H1 (cell line): Measurements from ENCODE around the gene GGT6.

Source experiments
- EGR1 ChIP-seq: IDR thresholded peaks from 2 replicates; pipeline ENCODE4 v1.6.1; 2011; ENCODE audit warnings: low read depth, low read length, borderline replicate concordance
- GABPA ChIP-seq: IDR thresholded peaks from 2 replicates; pipeline ENCODE4 v1.6.1; 2011; ENCODE audit warnings: mild to moderate bottlenecking, low read length, moderate library complexity, borderline replicate concordance; ENCODE audit not compliant: insufficient read depth
- HDAC2 ChIP-seq, 2 experiments: fragments of 300-600 bp in 1 of 2; sonication (generic) in 1 of 2; IDR thresholded peaks; 2 replicates each; pipeline ENCODE4 v1.6.1; 2011 to 2012; ENCODE audit warnings: low read depth in 2 of 2, low read length in 2 of 2, mild to moderate bottlenecking in 2 of 2, moderate library complexity in 2 of 2, borderline replicate concordance in 1 of 2, inconsistent platforms in 1 of 2
- POLR2A ChIP-seq, 2 experiments: IDR thresholded peaks; 1 replicate in 1 of 2; 2 replicates in 1 of 2; pipeline ENCODE4 v1.6.1; 2011; ENCODE audit warnings: low read depth in 2 of 2, low read length in 2 of 2, mild to moderate bottlenecking in 2 of 2; ENCODE audit errors: control extremely low read depth in 1 of 2
- RXRA ChIP-seq: IDR thresholded peaks from 2 replicates; pipeline ENCODE4 v1.6.1; 2011; ENCODE audit warnings: low read depth, mild to moderate bottlenecking, low read length, moderate library complexity; ENCODE audit not compliant: insufficient read depth
- SIN3A ChIP-seq, 2 experiments: IDR thresholded peaks in 1 of 2; conservative IDR thresholded peaks in 1 of 2; 2 replicates each; pipeline ENCODE4 v1.6.1; 2011 to 2012; ENCODE audit warnings: low read length in 2 of 2, improper control_type of control experiment in 1 of 2, low read depth in 1 of 2, mild to moderate bottlenecking in 1 of 2
- SP4 ChIP-seq: IDR thresholded peaks from 2 replicates; pipeline ENCODE4 v1.6.1; 2012; ENCODE audit warnings: low read length, inconsistent platforms
- SRF ChIP-seq: IDR thresholded peaks from 2 replicates; pipeline ENCODE4 v1.6.1; 2011; ENCODE audit warnings: mild to moderate bottlenecking, low read depth, low read length, moderate library complexity
- TAF1 ChIP-seq: IDR thresholded peaks from 2 replicates; pipeline ENCODE4 v1.6.1; 2011; ENCODE audit warnings: mild to moderate bottlenecking, low read depth, low read length
- ZNF274 ChIP-seq: IDR thresholded peaks from 2 replicates; pipeline ENCODE4 v1.7.0; 2012; ENCODE audit warnings: low read length, borderline replicate concordance; ENCODE audit errors: extremely low read depth
- TF ChIP-seq, protein P1 (sequence below), 3 experiments: IDR thresholded peaks; 1 replicate in 2 of 3; 2 replicates in 1 of 3; pipeline versions ENCODE4 v1.5.1 to v1.6.1; 2011; ENCODE audit warnings: low read length in 3 of 3, mild to moderate bottlenecking in 3 of 3, inconsistent platforms in 2 of 3, low read depth in 1 of 3, moderate library complexity in 1 of 3; ENCODE audit not compliant: insufficient read depth in 1 of 3; ENCODE audit errors: control extremely low read depth in 1 of 3
- TF ChIP-seq, protein P2 (sequence below): IDR thresholded peaks from 2 replicates; pipeline ENCODE4 v1.6.1; 2011; ENCODE audit warnings: low read depth, mild to moderate bottlenecking, low read length; ENCODE audit not compliant: insufficient read depth

DNA sequence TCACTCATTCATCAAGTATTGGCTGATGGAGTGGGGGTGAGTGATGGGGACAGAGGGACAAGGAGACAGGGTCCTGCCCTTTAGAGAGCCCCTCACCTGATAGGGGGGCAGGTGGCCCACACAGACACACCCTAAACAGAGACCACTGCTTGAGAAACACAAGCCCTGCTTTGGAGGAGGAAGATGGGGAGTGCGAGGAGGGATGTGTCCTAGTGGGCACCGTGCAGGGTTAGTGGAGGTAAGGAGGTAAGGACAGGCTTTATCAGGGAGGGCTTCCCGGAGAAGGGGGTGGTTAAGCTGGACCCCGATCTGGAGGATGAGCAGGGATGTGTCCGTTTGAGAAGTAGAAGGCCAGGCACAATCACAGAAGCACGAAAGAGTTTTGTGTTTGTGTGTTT is 15.8 kb upstream of the GGT6 start:
- no peak for TF ChIP-seq SRF
- TF ChIP-seq TAF1 = no peak
- no peak for TF ChIP-seq ZNF274
- TF ChIP-seq HDAC2 (IDR thresholded peaks at IDR 0.05; ENCODE audit: borderline replicate concordance in 1 of 2, low read depth in 2 of 2, low read length in 2 of 2) = no peak
- TF ChIP-seq POLR2A (IDR thresholded peaks at IDR 0.05; ENCODE audit: control extremely low read depth in 1 of 2, low read depth in 2 of 2, low read length in 2 of 2) = no peak
- TF ChIP-seq SIN3A (conservative IDR thresholded peaks at IDR 0.05 in 1 of 2, IDR thresholded peaks at IDR 0.05 in 1 of 2; ENCODE audit: low read depth in 1 of 2, low read length in 2 of 2) = no peak
- TF ChIP-seq, protein P1, sequence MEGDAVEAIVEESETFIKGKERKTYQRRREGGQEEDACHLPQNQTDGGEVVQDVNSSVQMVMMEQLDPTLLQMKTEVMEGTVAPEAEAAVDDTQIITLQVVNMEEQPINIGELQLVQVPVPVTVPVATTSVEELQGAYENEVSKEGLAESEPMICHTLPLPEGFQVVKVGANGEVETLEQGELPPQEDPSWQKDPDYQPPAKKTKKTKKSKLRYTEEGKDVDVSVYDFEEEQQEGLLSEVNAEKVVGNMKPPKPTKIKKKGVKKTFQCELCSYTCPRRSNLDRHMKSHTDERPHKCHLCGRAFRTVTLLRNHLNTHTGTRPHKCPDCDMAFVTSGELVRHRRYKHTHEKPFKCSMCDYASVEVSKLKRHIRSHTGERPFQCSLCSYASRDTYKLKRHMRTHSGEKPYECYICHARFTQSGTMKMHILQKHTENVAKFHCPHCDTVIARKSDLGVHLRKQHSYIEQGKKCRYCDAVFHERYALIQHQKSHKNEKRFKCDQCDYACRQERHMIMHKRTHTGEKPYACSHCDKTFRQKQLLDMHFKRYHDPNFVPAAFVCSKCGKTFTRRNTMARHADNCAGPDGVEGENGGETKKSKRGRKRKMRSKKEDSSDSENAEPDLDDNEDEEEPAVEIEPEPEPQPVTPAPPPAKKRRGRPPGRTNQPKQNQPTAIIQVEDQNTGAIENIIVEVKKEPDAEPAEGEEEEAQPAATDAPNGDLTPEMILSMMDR (IDR thresholded peaks at IDR 0.05; ENCODE audit: control extremely low read depth in 1 of 3, insufficient read depth in 1 of 3, low read depth in 1 of 3, low read length in 3 of 3) = no peak
- no peak for TF ChIP-seq GABPA
- TF ChIP-seq, protein P2, sequence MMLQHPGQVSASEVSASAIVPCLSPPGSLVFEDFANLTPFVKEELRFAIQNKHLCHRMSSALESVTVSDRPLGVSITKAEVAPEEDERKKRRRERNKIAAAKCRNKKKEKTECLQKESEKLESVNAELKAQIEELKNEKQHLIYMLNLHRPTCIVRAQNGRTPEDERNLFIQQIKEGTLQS = no peak
- TF ChIP-seq RXRA = no peak
- no peak for TF ChIP-seq EGR1
- TF ChIP-seq SP4 = no peak
